GM12891 (cell line): ENCODE data around the gene CSTPP1.

Experiments
- POLR2A ChIP-seq: IDR thresholded peaks from 2 replicates; pipeline ENCODE4 v1.6.1; 2011; ENCODE audit warnings: low read depth, low read length, control low read depth
- POLR2AphosphoS5 ChIP-seq: IDR thresholded peaks from 2 replicates; pipeline ENCODE4 v1.6.1; 2011; ENCODE audit warnings: low read depth, low read length, control low read depth
- POU2F2 ChIP-seq: IDR thresholded peaks from 2 replicates; pipeline ENCODE4 v1.6.1; 2011; ENCODE audit warnings: low read depth, mild to moderate bottlenecking, control low read depth, low read length, moderate library complexity
- TAF1 ChIP-seq: IDR thresholded peaks from 2 replicates; pipeline ENCODE4 v1.6.1; 2011; ENCODE audit warnings: low read depth, low read length, control low read depth

DNA sequence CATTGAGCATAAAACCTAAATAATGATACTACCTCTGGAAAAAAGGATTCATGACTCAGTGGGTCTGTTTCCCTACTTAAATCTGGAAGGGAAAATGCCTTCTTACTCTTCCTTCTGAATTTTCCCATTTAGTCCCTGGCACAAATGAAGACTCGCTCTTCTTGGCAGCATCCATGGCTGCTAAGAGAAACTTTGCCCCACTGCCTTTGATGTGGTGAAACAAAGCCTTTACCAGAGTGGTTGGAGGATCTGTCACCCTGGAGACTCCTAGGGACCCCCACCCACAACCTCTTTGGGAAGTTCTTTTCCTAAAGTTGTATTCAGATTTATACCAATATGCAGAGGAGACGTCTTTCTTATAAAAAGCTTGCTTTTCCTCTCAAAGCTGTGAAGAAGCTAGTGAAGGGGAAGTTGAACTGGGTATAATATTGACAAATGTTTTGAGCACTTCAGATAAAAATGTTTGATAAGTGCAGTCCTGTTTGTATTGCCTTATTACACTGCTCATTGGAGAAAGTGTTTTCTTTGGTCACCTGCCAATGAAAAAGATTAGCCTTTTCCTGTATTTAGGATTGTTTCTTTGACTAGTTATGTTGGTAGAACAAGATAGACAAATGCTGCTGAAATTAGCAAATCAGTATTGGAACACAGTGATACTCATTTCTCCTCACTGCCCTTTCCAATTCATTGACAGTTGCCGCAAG, 162.8 kb downstream of the CSTPP1 start:
- TF ChIP-seq POLR2AphosphoS5 (no peak), POLR2A (no peak), TAF1 (no peak), POU2F2 (no peak)
